ENCODE measurements around the gene CCSER2. TPM values are rescaled to one million over a fixed set of nuclear protein-coding genes. Genes with fewer than 3 reads are reported as not detected.

CCSER2 gene
- total RNA-seq, 1 experiment from 2014 or later, result 28.9 TPM

- ChIA-PET CTCF (no interaction called here), POLR2A (no interaction called here), RAD21 (ENCODE audit: low non-redundant PET in 1 of 2, low total read pairs in 2 of 2, uncharacterized antibody in 2 of 2, unreplicated experiment in 2 of 2) (no interaction called here)
- no TSS peak for BruUV-seq (replicated peaks)
- no peaks in the 10 kb centered on the region for H3K9me2 ChIP-seq (ENCODE audit: insufficient read depth)
- intact Hi-C loops (cut with micrococcal nuclease), result no loop called here
- H3K4me2 ChIP-seq (ENCODE audit: low read length), result no peak overlapping the region
- DNase-seq (ENCODE audit: low read depth, low spot score) (no peak), ATAC-seq (no peak)
- no peaks in the 10 kb centered on the region for H3K27me3 ChIP-seq (ENCODE audit: insufficient read depth, low read length)
- H3K9me3 ChIP-seq (ENCODE audit: control insufficient read depth in 1 of 2, insufficient read depth in 1 of 2, low read depth in 1 of 2, low read length in 2 of 2), result no peaks in the 10 kb centered on the region
- no peaks in the 10 kb centered on the region for H3K4me1 ChIP-seq (ENCODE audit: control insufficient read depth in 1 of 2, insufficient read depth in 2 of 2, low read length in 2 of 2)
- no peak overlapping the region for H3K27ac ChIP-seq (ENCODE audit: low read depth, low read length)
- H3K9ac ChIP-seq (ENCODE audit: low read length), result no peak overlapping the region
- no peaks in the 10 kb centered on the region for H3K36me3 ChIP-seq (ENCODE audit: control insufficient read depth in 1 of 2, insufficient read depth in 2 of 2, low read length in 2 of 2)
- H4K20me1 ChIP-seq (ENCODE audit: insufficient read depth), result no peaks in the 10 kb centered on the region
- H3K4me3 ChIP-seq (replicated peaks in 1 of 2; ENCODE audit: low read depth in 1 of 2, low read length in 2 of 2), result no peak overlapping the region
- peaks cover 27% of the 10 kb centered on the region for H3K79me2 ChIP-seq (ENCODE audit: insufficient read depth, low read length)
- no peak overlapping the region for H2AFZ ChIP-seq (ENCODE audit: low read depth, low read length, poor library complexity, severe bottlenecking)
- TF ChIP-seq YY1 (IDR thresholded peaks at IDR 0.05; ENCODE audit: extremely low read depth, insufficient replicate concordance, low read depth, low read length) (no peak), EZH2 (IDR thresholded peaks at IDR 0.05) (no peak), CEBPB (IDR thresholded peaks at IDR 0.05; ENCODE audit: low read depth) (no peak), ELF1 (IDR thresholded peaks at IDR 0.05; ENCODE audit: borderline replicate concordance, low read depth) (no peak), REST (IDR thresholded peaks at IDR 0.05; ENCODE audit: low read depth) (no peak), ATF3 (IDR thresholded peaks at IDR 0.05) (no peak), CBX3 (IDR thresholded peaks at IDR 0.05; ENCODE audit: low read depth) (no peak), POLR2A (IDR thresholded peaks at IDR 0.05; ENCODE audit: borderline replicate concordance, extremely low read depth, insufficient read depth, insufficient read length) (no peak), CTCF (IDR thresholded peaks at IDR 0.05 in 2 of 3, conservative IDR thresholded peaks at IDR 0.05 in 1 of 3; ENCODE audit: borderline replicate concordance in 1 of 3, insufficient read depth in 1 of 3, low read depth in 2 of 3, low read length in 2 of 3) (no peak), SRF (IDR thresholded peaks at IDR 0.05; ENCODE audit: low read depth) (no peak), ZNF274 (IDR thresholded peaks at IDR 0.05; ENCODE audit: low read depth, low read length) (no peak)
These were observed 30.4 kb downstream of the CCSER2 start for GRCh38 chr10:84358743-84359142.
